Thymus (tissue), 11 donors: Measurements from ENCODE around the gene C1orf105. TPM values are rescaled to one million over a fixed set of nuclear protein-coding genes. Genes with fewer than 3 reads are reported as not detected.
A peak's percentile ranks its signal among the peaks of the same experiment; 100 is the strongest.
"Not testable (repeated sequence)": the region's sequence is repeated elsewhere in the genome, so short reads cannot be mapped to it uniquely, and the experiment has no call there.

Experiments
- DNase-seq, 9 donors: peaks; one replicate each; pipeline ENCODE4 v3.0.0-alpha.2; 2013; ENCODE audit warnings: low spot score in 9 of 9, low read depth in 6 of 9, missing footprints in 1 of 9
- H3K27ac ChIP-seq, 2 donors: one replicate each; pipeline ENCODE4 v1.5.1; 2013; ENCODE audit warnings: control low read depth in 1 of 2, low read depth in 1 of 2, low read length in 1 of 2, mild to moderate bottlenecking in 1 of 2, moderate library complexity in 1 of 2
- H3K27me3 ChIP-seq, 2 donors: one replicate each; pipeline ENCODE4 v1.5.1; 2013; ENCODE audit warnings: low read length in 1 of 2; ENCODE audit not compliant: control insufficient read depth in 2 of 2, insufficient read depth in 1 of 2
- H3K36me3 ChIP-seq, 2 donors: one replicate each; pipeline ENCODE4 v1.5.1; 2013; ENCODE audit warnings: low read length in 1 of 2, mild to moderate bottlenecking in 1 of 2, moderate library complexity in 1 of 2; ENCODE audit not compliant: control insufficient read depth in 2 of 2, insufficient read depth in 2 of 2
- H3K4me1 ChIP-seq, 2 donors: one replicate each; pipeline ENCODE4 v1.5.1; 2013; ENCODE audit warnings: low read length in 2 of 2; ENCODE audit not compliant: control insufficient read depth in 2 of 2, insufficient read depth in 2 of 2
- H3K4me3 ChIP-seq, 2 donors: one replicate each; pipeline ENCODE4 v1.5.1; 2013; ENCODE audit warnings: low read length in 2 of 2, control low read depth in 1 of 2, mild to moderate bottlenecking in 1 of 2
- H3K9me3 ChIP-seq, 2 donors: one replicate each; pipeline ENCODE4 v1.5.1; 2013; ENCODE audit warnings: low read length in 1 of 2, mild to moderate bottlenecking in 1 of 2; ENCODE audit not compliant: control insufficient read depth in 2 of 2, insufficient read depth in 1 of 2
- WGBS: extraction: QIAGEN DNeasy Blood & Tissue Kit; methylation state at CpG from one replicate; pipeline ENCODE4 v1.1.7; 2013; 5-methylcytosine and 5-hydroxymethylcytosine counted together
- polyA plus RNA-seq: library from polyadenylated mRNA; stranded (reverse); fragments of 200-250 nt; gene quantifications from one replicate; pipeline ENCODE4 v1.2.3, GENCODE V29; 2013
- total RNA-seq: library from RNA; stranded (reverse); fragments of 120-200 nt; gene quantifications from one replicate; pipeline ENCODE4 v1.2.4, GENCODE V29; 2013
- donor health status: healthy.

Gene C1orf105
- total and polyA plus RNA-seq, 2 donors = 0.28 to 0.30 TPM

DNA sequence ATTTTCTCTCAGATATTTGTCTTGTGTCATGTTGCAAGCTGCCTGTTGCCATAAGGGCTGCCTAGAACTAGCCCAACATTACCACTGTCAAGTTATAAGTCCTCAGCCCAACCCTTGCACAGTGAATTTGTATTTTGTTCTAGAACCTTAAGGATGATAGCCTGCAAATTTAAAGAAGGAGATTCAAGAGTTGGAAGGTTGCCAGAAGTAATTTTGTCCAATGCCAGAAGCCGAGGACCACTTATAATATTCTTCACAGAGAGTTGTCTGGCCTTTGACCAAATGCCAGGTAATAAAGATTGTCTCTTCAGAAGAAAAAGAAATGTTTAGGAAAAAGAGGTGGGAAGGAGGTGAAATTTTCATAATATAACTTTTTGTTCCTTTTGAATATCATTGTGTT, 71.9 kb downstream of the C1orf105 start:
- no peak overlapping the region for H3K4me3 ChIP-seq
- DNase-seq = no peak
- 90% methylated on average over 1 of the region's 1 CpG for WGBS
- no peaks in the 10 kb centered on the region for H3K36me3 ChIP-seq
- H3K4me1 ChIP-seq = no peaks in the 10 kb centered on the region
- no peaks in the 10 kb centered on the region for H3K27me3 ChIP-seq
- no peak overlapping the region for H3K27ac ChIP-seq
- H3K9me3 ChIP-seq = no peaks in the 10 kb centered on the region

DNA sequence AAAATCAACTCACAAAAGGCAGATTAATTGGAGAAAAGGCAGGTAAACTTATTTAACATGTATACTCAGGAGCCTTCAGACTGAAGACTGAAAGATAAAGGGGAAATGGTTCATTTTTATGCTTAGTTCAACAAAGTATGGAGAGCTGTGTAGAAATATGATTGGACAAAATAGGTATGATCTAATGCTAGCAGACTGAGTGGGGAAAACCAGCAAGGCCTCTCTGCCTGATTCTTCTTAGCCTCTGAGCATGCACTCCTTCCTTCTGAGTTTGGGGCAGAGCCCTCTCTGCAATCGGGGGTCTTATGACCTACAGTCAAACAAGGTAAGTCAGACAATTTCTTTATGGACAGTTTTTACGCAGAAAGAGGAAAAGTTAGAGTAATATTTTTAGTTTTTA, 73.7 kb downstream of the C1orf105 start:
- H3K27ac ChIP-seq = no peak overlapping the region
- H3K36me3 ChIP-seq = no peaks in the 10 kb centered on the region
- no peak for DNase-seq
- no peaks in the 10 kb centered on the region for H3K4me1 ChIP-seq
- 96% methylated on average over 2 of the region's 2 CpGs for WGBS
- no peaks in the 10 kb centered on the region for H3K27me3 ChIP-seq
- H3K4me3 ChIP-seq = no peak overlapping the region
- no peaks in the 10 kb centered on the region for H3K9me3 ChIP-seq

DNA sequence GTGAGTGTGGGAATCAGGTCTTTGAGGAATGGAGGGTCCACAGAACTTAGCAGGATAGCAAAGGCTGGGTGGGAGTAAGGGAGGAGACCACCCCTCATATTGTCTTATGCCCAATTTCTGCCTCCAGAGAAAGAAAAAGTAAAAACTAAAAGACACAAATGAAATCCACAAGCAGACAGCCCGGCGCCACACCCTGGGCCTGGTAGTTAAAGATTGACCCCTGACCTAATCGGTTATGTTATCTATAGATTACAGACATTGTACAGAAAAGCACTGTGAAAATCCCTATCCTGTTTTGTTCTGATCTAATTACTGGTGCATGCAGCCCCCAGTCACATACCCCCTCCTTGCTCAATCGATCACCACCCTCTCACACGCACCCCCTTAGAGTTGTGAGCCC, 75.6 kb downstream of the C1orf105 start:
- H3K36me3 ChIP-seq, H3K27me3 ChIP-seq, H3K4me3 ChIP-seq, H3K4me1 ChIP-seq, H3K9me3 ChIP-seq, DNase-seq, H3K27ac ChIP-seq: not testable (repeated sequence)
- WGBS = 99% methylated on average over 5 of the region's 5 CpGs

DNA sequence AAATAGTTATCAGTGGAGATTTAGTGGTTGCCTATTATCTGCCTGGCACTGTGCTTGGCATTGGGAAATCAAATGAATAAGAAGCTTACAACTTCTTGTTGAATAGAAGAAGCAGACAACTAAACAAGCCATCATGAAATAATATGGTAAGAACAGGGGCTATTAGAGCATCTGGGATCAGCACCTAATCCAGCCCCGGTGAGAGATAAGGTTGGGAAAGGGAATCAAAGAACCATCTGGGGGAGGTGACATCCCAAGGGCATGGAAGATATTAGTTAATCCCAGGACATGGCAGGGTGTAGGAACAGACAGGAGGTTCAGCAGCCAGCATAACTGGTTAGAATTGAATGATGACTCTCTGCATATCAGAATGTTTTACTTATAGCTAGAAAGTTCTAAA, 76.2 kb downstream of the C1orf105 start:
- WGBS = 91% methylated on average over 1 of the region's 1 CpG
- no peaks in the 10 kb centered on the region for H3K4me1 ChIP-seq
- no peak overlapping the region for H3K27ac ChIP-seq
- no peak for DNase-seq
- no peaks in the 10 kb centered on the region for H3K36me3 ChIP-seq
- no peak overlapping the region for H3K4me3 ChIP-seq
- H3K9me3 ChIP-seq = no peaks in the 10 kb centered on the region
- no peaks in the 10 kb centered on the region for H3K27me3 ChIP-seq

DNA sequence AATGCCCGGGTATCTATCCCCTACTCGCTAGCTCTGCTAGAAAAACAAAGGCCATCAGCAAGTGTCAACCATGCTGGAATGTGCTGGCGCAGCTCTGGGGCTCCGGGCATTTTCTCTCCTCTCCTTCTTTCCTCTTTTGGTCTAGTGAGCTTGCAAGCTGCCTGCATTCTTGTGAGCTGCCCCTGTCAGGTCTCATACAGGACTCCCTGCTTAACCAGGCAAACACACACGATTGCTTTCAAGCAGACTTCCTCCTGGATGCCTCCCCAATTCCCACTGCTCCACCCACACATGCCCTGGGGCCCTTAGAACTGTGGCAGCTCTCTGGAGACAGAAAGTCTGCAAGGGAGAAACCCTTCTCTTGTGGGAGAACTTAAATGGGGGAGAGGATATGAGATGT, 76.7 kb downstream of the C1orf105 start:
- H3K27ac ChIP-seq = no peak overlapping the region
- DNase-seq = no peak
- H3K4me1 ChIP-seq = no peaks in the 10 kb centered on the region
- no peak overlapping the region for H3K4me3 ChIP-seq
- WGBS = 87% methylated on average over 5 of the region's 5 CpGs
- no peaks in the 10 kb centered on the region for H3K9me3 ChIP-seq
- H3K36me3 ChIP-seq = no peaks in the 10 kb centered on the region
- no peaks in the 10 kb centered on the region for H3K27me3 ChIP-seq

DNA sequence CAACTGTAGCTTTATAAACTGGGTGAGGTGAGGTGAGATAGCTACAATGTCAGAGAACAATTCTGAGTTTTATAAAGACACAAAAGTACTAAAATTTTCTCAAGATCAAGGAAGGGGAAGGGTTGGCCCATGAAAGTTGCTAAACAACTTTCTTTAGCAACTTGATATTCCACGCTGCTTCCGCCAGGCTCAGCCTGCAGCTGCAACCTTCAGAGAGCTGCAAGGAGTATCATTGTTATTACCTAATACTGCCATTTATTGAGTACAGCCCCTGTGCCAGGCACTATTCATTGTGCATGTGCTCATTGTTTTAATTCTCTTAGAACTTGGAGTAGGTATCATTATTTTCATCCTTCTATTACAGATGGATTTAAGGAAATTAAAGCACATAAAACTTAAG, 78.4 kb downstream of the C1orf105 start:
- Histone ChIP-seq H3K36me3 (no peaks in the 10 kb centered on the region), H3K9me3 (no peaks in the 10 kb centered on the region), H3K27me3 (no peaks in the 10 kb centered on the region), H3K4me3 (no peak overlapping the region), H3K4me1 (no peaks in the 10 kb centered on the region), H3K27ac (peak overlapping the region in 1 of 2 donors; percentile 22)
- WGBS = 92% methylated on average over 2 of the region's 2 CpGs
- no peak for DNase-seq

DNA sequence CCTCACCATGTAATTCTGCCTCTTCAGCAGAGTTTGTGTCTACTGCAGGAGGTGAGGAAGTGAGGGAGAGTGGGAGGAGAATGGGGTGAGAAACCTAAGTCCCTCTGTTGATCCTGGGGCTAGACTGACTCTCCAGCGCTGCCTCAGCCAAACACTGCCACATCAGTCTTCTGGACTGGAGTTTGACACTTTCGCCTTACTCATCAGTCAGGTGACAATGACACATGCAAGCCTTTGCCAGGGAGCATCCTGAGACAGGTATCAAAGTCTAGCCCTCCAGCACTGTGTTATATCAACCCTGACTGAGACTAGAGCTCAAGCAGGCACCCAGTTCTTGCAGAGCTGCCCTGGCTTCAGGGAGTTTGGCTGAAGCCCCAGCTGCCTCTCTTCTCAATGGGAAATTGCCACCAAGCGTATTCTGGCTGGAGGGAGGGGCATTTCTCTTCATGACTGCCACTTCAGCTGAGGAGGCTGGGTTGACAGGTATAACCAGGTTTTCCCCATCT, 79.2 kb downstream of the C1orf105 start:
- Histone ChIP-seq H3K4me1 (no peaks in the 10 kb centered on the region), H3K27ac (no peak overlapping the region), H3K36me3 (no peaks in the 10 kb centered on the region), H3K4me3 (no peak overlapping the region), H3K27me3 (no peaks in the 10 kb centered on the region), H3K9me3 (no peaks in the 10 kb centered on the region)
- DNase-seq = no peak
- WGBS = 94% methylated on average over 3 of the region's 3 CpGs

DNA sequence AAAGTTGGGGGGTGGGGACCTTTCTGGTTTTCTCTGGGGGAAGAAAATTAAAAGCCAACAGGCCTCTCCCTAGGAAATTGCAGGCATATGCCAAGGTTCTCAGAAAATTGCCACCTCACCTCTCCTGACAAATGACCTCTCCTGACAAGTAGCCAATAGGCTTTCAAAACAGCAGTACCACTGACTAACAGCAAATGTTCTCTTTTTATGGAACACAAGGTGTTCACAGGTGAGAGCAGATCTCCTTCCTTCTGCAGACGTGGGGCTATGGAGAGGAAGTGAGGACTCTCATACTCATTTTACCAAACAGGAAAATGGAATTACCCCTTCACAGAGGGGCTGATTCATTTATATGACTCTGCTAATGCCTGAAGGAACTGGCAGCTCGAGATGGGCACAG, 79.7 kb downstream of the C1orf105 start:
- Histone ChIP-seq H3K36me3 (no peaks in the 10 kb centered on the region), H3K4me3 (no peak overlapping the region), H3K9me3 (no peaks in the 10 kb centered on the region), H3K27me3 (no peaks in the 10 kb centered on the region), H3K27ac (no peak overlapping the region), H3K4me1 (no peaks in the 10 kb centered on the region)
- no peak for DNase-seq
- WGBS = 83% methylated on average over 2 of the region's 2 CpGs

DNA sequence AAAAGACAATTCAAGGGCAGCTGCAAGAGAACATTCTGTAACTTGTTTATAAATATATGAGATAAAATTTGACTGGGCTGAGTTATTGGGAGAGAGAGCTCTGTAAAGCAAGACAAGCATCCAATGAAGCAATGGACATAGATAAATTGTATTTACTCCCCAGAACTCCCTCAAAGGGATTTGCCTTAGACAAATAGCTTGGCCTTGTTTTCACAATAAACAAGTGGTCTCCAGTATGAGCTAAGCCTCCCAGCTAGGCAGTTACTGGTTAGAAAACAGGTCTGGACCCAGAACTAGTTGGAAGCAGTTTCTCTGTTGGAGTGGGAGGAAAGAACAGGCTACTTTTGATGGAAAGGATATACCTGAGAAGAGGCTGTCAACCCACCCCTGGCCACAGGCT, 87.3 kb downstream of the C1orf105 start:
- no peaks in the 10 kb centered on the region for H3K9me3 ChIP-seq
- no peak for DNase-seq
- no peaks in the 10 kb centered on the region for H3K27me3 ChIP-seq
- no peak overlapping the region for H3K27ac ChIP-seq
- no peaks in the 10 kb centered on the region for H3K36me3 ChIP-seq
- no peaks in the 10 kb centered on the region for H3K4me1 ChIP-seq
- no peak overlapping the region for H3K4me3 ChIP-seq

DNA sequence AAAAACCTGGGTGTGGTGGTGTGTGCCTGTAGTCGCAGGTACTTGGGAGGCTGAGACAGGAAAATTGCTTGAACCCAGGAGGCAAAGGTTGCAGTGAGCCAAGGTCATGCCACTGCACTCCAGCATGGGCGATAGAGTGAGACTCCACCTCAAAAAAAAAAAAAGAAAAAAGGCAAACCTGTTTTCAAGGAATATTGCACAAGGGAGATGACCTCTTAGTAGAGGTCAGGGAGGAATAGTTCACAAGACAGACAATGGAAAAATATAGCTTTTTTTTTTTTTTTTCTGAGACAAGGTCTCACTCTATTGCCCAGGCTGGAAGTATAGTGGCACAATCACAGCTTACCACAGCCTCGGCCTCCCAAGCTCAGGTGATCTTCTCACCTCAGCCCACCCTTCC, 90.0 kb downstream of the C1orf105 start:
- no peaks in the 10 kb centered on the region for H3K9me3 ChIP-seq
- no peak overlapping the region for H3K27ac ChIP-seq
- whole genome bisulfite sequencing = over 99% methylated on average over 3 of the region's 3 CpGs
- no peak for DNase-seq
- H3K4me3 ChIP-seq = no peak overlapping the region
- H3K27me3 ChIP-seq = no peaks in the 10 kb centered on the region
- no peaks in the 10 kb centered on the region for H3K4me1 ChIP-seq
- H3K36me3 ChIP-seq = no peaks in the 10 kb centered on the region
